Renal cortex interstitium (tissue), 11 donors: Measurements from ENCODE around the gene TPRKB. TPM values are rescaled to one million over a fixed set of nuclear protein-coding genes. Genes with fewer than 3 reads are reported as not detected.
"Not testable (repeated sequence)": the region's sequence is repeated elsewhere in the genome, so short reads cannot be mapped to it uniquely, and the experiment has no call there.

Source experiments
- DNase-seq, 11 donors: peaks; one replicate each; pipeline ENCODE4 v3.0.0-alpha.2; 2013; ENCODE audit warnings: low read depth in 9 of 11, low spot score in 4 of 11; ENCODE audit errors: extremely low read depth in 1 of 11
- polyA plus RNA-seq, 3 donors: library from polyadenylated mRNA; unstranded; fragments of 120-200 nt; gene quantifications; one replicate each; pipeline ENCODE4 v1.2.1, GENCODE V29; 2013; ENCODE audit not compliant: insufficient read length in 3 of 3

Gene TPRKB
- polyA plus RNA-seq, 3 donors: 64.6 to 84.2 (median 75.5) TPM

DNA sequence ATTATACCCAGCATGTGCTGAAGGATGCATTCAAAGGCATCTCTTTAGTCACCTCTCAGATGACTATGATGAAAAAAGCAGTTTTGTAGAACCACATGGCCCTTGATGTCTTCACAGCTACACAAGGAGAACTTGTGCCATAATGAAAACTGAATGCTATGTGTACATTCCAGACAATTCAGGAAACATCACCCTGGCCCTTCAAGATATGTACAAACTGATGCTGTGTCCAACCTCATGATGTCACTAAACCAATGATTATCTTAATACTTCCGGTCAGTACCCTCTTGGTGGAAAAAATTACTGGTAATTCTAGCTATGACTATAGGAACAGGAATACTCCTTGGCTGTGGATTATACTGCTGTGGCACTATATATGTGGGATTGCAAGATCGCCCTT, 22.8 kb upstream of the TPRKB start:
- DNase-seq: no peak

DNA sequence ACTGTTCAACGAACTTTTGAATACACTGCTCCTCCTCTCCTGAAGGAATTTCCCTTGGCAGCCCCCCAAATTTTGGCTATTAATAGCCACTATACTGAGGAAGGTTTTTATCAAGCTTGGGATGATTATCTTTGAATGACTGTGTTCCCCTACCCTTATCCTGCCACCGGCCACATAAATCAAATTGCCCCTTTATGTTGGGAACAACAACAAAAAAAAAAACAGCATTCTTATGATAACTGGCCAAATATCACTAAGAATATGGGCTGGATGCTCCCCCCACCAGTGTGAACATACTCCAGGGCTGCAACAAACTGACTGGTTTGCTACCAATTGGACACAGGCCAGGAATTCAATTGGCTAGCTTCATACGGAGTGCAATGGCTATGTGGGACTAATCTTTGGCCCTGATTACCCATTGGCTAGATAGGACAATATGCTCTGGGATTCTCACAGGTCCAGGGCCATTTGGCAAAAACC, 22.2 kb upstream of the TPRKB start:
- peak in 6 of 11 donors; percentile 0 to 31 (median 12) for DNase-seq

DNA sequence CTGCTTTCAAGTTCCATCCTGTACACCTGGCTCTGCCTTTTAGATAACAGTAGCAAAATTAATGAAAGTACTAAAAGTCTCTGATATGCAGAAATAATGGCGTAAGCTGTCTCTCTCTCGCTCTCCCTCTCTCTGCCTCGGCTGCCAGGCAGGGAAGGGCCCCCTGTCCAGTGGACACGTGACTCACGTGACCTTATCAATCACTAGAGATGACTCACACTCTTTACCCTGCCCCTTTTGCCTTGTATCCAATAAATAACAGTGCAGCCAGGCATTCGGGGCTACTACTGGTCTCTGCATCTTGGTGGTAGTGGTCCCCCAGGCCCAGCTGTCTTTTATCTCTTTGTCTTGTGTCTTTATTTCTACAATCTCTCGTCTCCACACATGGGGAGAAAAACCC, 17.2 kb upstream of the TPRKB start:
- DNase-seq: not testable (repeated sequence)

DNA sequence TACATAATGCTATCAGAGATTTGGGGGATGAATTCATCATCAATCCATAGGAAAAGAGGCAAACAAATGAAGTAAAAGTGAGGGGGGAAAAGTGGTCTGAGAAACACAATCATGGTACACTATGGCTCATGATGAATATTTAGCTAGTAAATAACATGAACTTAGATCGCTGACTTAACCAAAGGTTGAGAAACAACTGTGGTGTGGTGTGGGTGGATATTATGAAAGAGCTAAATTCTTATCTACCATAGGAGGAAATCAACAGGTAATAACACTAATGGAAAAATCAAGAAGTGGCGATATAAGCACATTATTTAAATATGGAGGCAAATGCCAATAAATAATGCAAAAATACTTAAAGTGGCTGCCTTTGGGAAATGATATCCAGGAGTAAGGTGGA, 12.2 kb upstream of the TPRKB start:
- no peak for DNase-seq

DNA sequence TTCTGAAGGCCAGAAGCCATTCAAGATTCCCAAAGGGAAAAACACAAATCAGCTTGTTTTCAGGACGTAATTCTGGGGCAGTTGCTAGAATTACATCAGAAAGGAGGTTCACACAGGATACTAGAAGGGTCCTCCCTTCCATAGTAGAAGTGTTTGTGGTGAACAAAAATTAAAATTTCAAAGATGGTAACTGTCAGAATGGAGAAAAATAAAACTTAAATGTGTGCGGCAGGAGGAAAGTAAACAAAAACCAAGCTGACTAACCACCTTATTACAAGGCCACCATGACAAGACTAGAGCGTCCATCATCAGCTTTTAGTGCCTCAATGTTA, 9.7 kb upstream of the TPRKB start:
- DNase-seq: no peak

DNA sequence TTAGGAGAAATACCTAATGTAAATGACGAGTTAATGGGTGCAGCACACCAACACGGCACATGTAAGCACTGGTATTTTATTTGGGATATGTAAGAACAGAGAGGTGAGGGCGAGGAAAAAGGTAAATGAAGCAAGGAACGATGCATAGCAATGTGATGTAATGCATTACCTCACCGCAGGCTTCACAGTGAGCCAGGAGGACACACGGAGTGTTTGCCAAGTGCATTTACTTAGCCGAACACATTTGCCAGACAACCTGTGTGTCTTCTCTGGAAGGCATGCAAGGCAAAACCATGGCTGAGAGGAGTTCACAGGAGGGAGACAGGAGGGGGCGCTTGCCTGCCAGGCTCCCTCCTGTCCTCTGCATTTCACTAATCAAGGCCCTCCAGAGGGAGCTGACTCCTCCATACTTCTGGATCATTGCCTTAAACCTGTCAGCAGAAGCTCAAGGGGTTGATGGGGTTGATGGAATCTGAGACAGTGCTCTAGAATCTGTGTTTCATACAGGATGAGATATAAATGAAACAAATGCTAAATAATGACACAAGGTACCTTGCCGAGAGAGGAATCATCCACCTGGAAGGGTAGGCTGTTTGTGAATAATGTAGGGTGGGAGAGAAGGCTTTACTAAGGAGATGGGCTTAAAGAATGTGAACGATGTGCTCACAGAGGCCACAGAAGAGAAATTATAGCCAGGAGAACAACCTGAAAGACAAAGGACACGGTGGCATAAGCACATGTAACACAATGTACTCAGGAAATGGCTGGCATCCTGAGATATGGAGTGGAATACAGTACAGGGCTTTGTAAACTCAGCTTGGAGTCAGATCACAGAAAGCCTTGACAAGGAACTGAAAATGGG, 9.1 kb upstream of the TPRKB start:
- DNase-seq: no peak

DNA sequence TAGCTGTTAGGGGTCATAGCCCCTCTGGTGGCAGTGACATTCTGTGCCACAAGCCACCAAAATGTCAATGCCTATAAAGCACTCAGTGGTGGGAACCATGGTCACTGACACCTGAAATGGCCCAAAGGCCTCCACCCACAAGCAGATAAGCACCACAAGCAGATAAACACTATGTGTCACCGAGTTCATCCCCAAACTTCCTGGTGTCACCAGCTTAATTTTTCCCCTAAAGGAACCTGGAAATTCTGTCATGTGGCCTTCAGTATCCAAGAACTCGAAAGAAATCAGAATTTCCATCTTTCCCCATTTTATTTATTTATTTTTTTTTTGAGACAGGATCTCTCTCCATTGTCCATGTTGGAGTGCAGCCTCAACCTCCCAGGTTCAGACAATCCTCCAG, 3.6 kb upstream of the TPRKB start:
- DNase-seq: no peak

DNA sequence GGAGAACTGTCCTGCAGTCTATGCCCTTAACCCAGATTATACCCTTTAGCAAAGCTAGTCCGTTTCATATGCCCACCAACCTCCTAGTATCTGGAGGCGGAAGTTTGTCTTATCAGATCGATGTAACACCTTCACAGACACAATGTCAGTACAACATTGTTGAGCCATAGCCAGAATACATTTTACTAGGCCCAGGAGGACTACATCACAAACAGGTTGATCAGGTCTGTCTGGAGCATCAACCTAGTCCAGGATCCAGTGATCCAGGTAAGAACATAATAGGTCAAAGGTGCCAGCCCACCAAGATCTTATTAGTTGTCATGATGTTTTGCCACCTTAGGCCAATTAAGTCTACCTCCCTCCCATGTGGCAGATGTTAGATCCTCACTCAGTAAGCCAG, 2.0 kb upstream of the TPRKB start:
- no peak for DNase-seq

DNA sequence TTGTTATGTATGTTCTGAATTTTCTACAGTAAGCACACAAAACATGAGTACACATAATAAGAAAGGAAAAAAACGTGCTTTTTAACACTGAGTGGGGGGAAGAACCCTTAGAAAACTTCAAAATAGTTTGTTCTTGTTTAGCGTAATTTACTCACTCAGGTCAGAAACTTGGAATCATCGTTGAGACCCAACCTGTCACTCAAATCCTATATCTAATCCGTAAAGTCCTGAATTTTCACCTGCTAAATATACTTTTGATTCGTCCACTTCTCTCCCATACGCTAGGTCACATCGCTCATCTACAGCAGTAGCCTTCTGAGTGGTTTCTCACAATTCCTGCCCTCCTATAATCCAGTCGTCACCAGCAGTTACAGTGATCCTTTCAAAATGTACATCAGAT, 767 bp downstream of the TPRKB start:
- no peak for DNase-seq

DNA sequence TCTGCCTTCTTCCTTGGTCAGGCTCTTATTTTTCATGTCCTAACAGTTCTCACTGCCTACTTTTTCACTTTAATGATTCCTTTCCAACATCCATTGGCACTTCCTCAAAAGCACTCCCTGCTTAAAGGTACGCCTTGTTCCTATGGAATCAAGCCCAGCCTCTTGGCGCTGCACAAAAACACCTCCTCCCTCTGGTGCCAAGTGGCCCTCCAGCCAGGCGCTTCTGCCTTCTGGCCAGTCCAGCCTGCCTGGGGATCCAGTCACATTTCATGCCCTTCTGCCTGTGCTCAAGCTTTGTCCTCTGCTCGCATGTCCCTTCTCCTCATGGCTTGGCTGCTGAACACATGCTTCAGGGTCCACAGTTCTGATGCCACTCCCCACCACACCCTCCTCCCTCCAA, 6.3 kb downstream of the TPRKB start:
- no peak for DNase-seq

DNA sequence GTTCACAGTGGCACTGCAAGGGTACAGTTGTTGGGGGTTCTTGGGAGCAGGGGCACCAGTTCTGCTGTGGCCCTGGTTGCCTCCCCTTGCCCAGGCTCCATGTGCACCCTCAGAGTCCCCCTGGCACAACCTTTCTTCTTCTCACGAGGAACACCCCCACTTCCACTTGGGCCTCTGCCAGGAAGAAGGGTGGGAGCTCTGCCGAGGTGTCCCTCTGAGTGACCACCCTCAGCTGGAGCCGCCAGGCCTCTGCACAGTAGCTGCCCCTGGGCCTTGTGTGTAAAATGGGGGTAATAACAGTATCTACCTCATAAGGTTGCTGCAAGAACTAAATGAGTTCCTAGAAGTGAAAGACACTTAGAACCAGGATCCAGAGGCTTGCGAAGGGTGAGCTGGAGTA, 8.4 kb downstream of the TPRKB start:
- no peak for DNase-seq

DNA sequence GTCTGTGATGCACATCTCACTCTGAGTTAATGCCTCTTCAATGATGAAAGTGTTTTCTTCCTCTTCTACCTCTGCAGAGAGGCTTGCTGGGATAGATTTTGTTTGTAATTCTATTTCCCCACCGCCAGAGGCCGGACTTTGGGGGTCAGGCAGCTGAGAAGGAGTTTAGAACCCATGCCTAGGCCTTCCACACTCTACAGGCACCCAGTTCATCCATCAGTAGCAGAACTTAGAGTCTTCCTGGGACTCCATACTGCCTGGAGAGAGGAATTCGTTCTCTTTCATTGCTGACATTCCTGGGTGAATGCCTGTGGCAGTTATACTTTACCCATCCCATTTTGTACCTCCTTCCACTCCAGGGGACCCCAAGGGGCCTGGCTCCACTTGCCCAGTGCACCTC, 9.1 kb downstream of the TPRKB start:
- no peak for DNase-seq

DNA sequence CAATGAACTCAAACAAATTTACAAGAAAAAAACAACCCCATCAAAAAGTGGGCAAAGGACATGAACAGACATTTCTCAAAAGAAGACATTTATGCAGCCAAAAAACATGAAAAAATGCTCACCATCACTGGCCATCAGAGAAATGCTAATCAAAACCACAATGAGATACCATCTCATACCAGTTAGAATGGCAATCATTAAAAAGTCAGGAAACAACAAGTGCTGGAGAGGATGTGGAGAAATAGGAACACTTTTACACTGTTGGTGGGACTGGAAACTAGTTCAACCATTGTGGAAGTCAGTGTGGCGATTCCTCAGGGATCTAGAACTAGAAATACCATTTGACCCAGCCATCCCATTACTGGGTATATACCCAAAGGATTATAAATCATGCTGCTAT, 10.5 kb downstream of the TPRKB start:
- DNase-seq: not testable (repeated sequence)

DNA sequence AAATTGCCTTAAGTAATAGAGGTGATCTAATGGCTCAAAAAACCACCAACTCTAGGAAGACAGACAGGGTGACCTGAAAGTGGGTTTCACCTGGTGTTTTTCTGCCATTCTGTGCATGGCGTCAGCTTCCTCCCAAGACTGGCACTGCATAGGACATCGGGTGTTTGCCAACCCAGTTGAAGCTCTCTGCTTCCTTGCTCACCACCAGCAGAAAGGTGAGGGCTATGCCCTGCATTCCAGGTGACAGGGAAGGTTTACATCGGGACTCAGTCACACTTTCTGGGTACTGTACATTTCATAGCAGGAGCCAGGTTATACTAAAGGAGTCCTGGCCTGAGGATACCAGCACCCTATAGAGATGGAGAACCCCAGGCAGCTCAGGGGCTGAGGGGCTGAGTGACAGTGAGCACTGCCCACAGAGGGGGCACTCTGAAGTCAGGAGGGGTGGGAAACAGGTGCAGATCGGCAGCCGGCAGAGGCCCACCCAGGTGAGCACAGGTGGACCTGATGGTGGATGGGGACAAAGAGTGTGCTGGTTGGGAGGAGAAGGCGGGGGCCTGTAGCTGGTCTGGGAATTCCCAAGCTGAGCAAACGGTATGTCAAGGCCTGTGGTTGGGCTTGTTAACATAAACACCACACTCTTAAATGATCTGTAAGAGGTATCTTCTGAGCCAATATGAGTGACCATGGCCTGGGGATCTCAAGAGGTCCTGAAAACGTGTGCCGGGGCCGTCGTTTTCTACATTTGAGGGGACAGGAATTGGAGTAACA, 18.1 kb downstream of the TPRKB start:
- no peak for DNase-seq

DNA sequence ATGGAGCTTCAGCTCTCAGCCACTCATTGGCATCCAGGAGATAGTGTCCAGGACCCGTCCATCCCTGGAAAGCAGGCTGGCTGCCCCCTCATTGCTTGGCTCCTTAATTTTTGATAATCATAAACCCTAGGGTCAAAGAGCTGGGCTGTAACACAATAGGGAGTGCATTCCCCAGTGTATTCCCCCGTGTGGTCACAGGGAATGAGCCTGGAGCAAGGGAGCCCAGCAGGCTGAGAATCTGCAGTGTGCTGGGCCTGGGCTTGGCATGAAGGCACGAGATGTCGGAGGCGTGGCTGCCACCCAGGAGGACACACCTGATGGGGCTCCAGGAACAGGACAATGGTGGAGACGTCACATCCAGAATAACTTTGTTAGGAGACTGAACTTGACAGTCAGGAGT, 18.7 kb downstream of the TPRKB start:
- no peak for DNase-seq

DNA sequence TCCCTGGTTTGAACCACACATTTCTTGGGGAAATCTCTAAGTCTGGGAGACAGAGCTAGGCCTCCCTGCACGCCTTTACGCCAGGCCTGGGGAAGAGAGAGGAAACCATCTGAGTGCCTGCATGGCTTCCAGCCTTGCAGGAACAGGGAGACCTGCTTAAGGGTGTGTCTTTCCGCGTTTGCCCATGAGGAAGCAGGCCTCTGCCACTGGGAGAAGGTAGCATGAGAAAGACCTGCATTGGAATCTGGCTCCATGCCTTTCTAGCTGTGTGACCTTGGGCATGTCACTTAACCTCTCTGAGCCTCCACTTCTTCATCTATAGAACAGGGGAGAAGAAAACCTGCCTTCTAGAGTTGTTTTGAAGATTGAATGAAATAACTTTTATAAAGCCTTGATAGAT, 19.4 kb downstream of the TPRKB start:
- DNase-seq: not testable (repeated sequence)

DNA sequence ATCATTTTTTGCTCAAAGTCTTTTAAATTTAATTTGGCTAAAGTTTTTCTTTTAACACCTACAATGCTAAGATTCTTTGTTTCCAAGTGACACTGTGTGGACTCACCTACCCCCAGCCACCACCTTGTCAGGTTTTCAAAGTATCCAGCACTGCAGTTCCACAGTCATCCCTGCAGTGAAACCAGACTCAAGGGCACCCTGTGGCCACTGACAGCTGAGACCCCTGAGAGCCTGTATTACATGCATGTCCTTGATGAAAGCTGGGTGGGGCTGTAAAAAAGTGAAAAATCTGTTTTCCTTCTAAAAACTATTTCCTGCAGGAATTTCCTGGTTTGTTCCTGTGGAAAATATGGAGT, 19.9 kb downstream of the TPRKB start:
- no peak for DNase-seq

DNA sequence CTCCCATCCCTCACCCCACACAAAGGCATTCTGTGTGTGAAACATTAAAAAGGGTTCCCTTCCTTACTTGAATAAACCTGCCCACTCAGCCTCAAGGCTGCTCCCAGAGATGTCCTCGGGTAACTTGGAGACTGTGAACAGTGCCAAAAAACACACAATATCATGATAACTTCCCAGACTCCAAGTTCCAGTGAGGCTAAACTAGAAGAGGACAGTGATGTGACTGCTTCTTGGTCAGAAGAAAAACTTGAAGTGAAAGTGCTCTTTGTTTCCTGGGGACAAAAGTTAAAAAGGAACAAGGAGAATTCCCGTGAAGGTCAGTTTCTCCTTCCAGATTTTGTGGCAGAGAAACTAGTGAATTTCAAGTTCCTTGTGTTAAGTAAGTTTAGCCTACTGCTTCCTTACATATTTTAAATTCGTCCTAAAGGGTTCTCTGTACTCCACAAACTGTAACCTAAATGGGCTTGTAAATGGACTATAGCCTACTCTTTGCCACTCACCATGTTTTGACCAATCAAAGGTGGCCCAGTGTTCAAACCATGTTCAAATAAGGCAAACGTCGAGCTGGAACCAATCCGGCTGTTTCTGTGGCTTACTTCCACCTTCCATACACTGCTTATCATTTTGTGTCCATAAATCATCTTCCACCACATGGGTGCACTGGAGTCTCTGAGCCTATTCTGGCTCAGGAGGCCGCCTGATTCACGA, 20.4 kb downstream of the TPRKB start:
- DNase-seq: peak in 1 of 11 donors; percentile 15

DNA sequence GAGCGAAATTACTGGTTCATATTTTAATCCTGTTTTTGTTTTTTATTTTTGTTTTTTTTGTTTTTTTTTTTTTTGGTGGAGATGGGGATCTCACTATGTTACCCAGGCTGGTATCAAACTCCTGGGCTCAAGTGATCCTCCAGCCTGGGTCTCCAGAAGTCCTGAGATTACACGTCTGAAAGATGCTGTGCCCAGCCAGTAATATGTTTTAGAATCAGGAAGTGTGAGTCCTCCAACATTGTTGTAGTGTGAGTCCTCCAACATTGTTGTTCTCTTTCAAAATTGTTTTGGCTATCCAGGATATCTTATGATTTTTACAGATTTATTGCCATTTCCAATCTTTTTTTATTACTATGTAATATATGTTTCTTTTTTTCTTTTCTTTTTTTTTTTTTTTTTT, 23.1 kb downstream of the TPRKB start:
- DNase-seq: no peak

DNA sequence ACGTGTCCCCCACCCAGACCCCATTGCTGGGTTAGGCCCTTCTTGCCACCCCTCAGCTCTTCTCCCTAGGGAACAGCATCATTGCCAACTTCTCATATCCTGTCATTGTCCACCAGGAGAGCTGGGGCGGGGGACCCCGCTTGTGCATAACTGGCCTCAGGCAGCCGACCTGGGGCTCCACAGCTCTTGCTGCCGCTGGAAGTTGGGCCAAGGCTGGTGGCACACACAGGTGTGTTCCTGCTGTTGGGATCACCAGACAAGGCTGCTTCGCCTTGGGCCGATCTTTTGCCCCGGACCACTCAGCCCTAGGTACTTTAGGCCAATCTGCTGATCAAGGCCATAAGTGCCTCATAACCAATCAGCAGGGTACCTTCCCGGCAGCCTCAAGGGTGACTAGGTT, 28.6 kb downstream of the TPRKB start:
- no peak for DNase-seq
